Hair follicle dermal papilla cell (primary cell): ENCODE results near the gene CELA3A. TPM values are rescaled to one million over a fixed set of nuclear protein-coding genes. Genes with fewer than 3 reads are reported as not detected.

Experiments
- small RNA-seq: library from RNA; depleted of rRNA; stranded (forward); fragments of <200 nt; gene quantifications from one replicate; pipeline ENCODE3, GENCODE V24; 2012
- total RNA-seq: library from RNA; depleted of rRNA; stranded (reverse); fragments of >200 nt; gene quantifications from 2 replicates; pipeline ENCODE4 v1.2.3, GENCODE V29; 2012

The CELA3A gene, protein sequence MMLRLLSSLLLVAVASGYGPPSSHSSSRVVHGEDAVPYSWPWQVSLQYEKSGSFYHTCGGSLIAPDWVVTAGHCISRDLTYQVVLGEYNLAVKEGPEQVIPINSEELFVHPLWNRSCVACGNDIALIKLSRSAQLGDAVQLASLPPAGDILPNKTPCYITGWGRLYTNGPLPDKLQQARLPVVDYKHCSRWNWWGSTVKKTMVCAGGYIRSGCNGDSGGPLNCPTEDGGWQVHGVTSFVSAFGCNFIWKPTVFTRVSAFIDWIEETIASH
- not detected in 2 replicates for total RNA-seq

DNA sequence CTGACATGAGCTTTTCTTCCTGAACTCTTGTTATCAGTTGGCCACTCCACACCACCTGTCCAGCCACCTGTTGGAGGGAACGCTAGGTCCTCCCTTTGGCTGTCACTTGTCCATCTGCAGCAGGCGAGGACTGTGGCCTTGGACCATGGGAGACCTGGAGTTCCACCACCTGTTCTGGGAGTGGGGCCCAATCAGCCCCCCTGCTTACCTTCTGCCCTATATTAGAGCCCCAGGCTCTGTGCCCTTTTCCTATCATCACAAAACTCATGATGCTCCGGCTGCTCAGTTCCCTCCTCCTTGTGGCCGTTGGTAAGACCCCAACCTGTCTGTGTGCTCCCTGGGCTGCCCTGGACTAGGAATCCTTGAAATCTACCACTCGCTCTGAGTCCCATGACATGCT is at the start of gene CELA3A:
Gene CELA3A (plus strand): TSS at position 249 of the 400 bp plus-strand sequence. CDS start 18 bp downstream, at position 267.

DNA sequence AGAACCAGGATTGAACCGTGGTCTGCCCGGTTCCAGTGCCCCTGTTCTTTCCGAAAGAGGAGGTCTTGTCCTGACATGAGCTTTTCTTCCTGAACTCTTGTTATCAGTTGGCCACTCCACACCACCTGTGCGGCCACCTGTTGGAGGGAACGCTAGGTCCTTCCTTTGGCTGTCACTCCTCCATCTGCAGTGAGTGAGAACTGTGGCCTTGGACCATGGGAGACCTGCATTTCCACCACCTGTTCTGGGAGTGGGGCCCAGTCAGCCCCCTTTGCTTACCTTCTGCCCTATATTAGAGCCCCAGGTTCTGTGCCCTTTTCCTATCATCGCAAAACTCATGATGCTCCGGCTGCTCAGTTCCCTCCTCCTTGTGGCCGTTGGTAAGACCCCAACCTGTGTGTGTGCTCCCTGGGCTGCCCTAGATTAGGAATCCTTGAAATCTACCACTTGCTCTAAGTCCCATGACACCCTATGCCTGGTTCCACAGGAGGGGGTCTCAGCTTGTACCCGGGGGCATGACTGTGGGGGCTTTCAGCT is 24.7 kb upstream of the CELA3A start, which contains the start of gene CELA3B:
Gene CELA3B (plus strand): TSS at position 320 of the 537 bp plus-strand sequence. CDS start 18 bp downstream, at position 338.

DNA sequence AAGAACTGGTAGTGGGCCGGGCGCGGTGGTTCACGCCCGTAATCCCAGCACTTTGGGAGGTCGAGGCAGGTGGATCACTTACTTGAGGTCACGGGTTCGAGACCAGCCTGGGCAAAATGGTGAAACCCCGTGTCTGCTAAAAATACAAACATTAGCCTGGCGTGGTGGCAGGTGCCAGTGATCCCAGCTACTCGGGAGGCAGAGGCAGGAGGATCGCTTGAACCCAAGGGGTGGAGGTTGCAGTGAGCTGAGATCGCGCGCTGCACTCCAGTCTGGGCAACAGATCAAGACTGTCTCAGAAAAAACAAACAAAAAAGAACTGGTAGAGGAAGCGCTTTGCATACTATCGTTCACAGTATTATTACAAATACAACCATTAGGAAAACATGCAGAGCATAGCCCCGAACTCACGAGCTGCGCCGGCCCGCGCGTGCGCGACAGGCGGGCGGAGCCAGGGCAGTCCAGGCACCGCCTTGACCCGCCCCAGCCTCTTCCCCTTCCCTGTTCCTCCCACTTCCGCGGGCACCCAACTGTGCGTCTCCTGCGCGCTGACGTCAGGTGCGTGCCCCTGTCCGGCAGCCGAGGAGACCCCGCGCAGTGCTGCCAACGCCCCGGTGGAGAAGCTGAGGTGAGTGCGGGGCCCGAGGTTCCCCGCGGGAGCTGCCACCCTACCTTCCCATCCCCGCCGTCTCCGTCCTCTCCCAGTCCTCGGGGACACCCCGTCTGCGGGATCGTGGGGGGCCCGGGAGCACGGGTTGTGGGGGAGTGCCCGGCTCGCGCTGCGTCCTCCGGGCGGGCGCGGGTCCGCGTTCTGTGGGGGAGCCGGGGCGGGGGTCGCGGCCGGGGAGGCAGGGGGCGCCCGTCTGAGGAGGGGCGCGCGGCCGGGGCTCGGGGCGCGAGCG is 50.9 kb downstream of the CELA3A start, which contains the start of gene CDC42:
Gene CDC42 (plus strand): TSS at position 595 of the 902 bp plus-strand sequence. CDS start 25,770 bp downstream, outside the sequence.

Small RNA genes within 50 kb of the gene (small RNA-seq; reads per million reads assigned to genes)
- gene RN7SL186P (not detected), gene RN7SL386P (not detected), gene RNU6-1022P (not detected), gene RNU6-776P (not detected)

Other genes with a start within 250 kb of the CELA3A start
- gene USP48, start 218.5 kb upstream of the CELA3A start, total RNA-seq: 42.5 and 50.3 TPM in 2 replicates
- 0.16 TPM in 1 of 2 replicates, not detected in the other for gene LDLRAD2, start 189.4 kb upstream of the CELA3A start, total RNA-seq
- gene HSPG2, start 64.3 kb upstream of the CELA3A start, total RNA-seq: 133 and 142 TPM in 2 replicates
- not detected in 2 replicates for gene CELA3B, start 24.6 kb upstream of the CELA3A start, total RNA-seq
- 432 and 437 TPM in 2 replicates for gene CDC42, start 51.1 kb downstream of the CELA3A start, total RNA-seq
- gene WNT4, start 141.4 kb downstream of the CELA3A start, total RNA-seq: 0.36 and 1.8 TPM in 2 replicates